GM23338 (cell line): ENCODE data around the gene TM7SF2. TPM values are rescaled to one million over a fixed set of nuclear protein-coding genes. Genes with fewer than 3 reads are reported as not detected.

Experiments used
- ATAC-seq: fragments of 200-7000 bp; cut with Tn5 transposase; 3 replicates; pipeline ENCODE4 v1.9.1; 2020
- DNase-seq: peaks from one replicate; pipeline ENCODE4 v3.0.0-alpha.2; 2015; ENCODE audit warnings: low spot score
- H2AFZ ChIP-seq: fragments of 200-600 bp; sonication (generic); 2 replicates; pipeline ENCODE4 v1.8.0; 2016; ENCODE audit warnings: antibody characterized with exemption, mild to moderate bottlenecking, moderate library complexity
- H3F3A ChIP-seq: fragments of 200-600 bp; sonication (generic); replicated peaks from 2 replicates; pipeline ENCODE4 v1.8.0; 2017; ENCODE audit warnings: antibody characterized with exemption, mixed run types, low read depth
- H3K27ac ChIP-seq: fragments of 200-600 bp; sonication (generic); 2 replicates; pipeline ENCODE4 v1.6.1; 2016; ENCODE audit warnings: low read depth
- H3K27me3 ChIP-seq: fragments of 200-600 bp; sonication (generic); 2 replicates; pipeline ENCODE4 v1.8.0; 2016; ENCODE audit warnings: mild to moderate bottlenecking, mixed run types, moderate library complexity; ENCODE audit not compliant: insufficient read depth
- H3K36me3 ChIP-seq: fragments of 200-600 bp; sonication (generic); 2 replicates; pipeline ENCODE4 v1.8.0; 2016; ENCODE audit warnings: mild to moderate bottlenecking; ENCODE audit not compliant: insufficient read depth
- H3K4me1 ChIP-seq: fragments of 200-600 bp; sonication (generic); 2 replicates; pipeline ENCODE4 v1.8.0; 2016; ENCODE audit warnings: mild to moderate bottlenecking, moderate library complexity; ENCODE audit not compliant: insufficient read depth
- H3K4me2 ChIP-seq: fragments of 200-600 bp; sonication (generic); 2 replicates; pipeline ENCODE4 v1.7.1; 2017; ENCODE audit warnings: mixed run types
- H3K4me3 ChIP-seq: fragments of 200-600 bp; sonication (generic); 2 replicates; pipeline ENCODE4 v1.6.1; 2016; ENCODE audit warnings: mixed run types
- H3K79me2 ChIP-seq: fragments of 200-600 bp; sonication (generic); replicated peaks from 2 replicates; pipeline ENCODE4 v1.8.0; 2017; ENCODE audit warnings: mild to moderate bottlenecking; ENCODE audit not compliant: insufficient read depth
- H3K9me2 ChIP-seq: fragments of 200-600 bp; sonication (generic); 2 replicates; pipeline ENCODE4 v1.8.0; 2017; ENCODE audit not compliant: insufficient read depth
- H4K20me1 ChIP-seq: fragments of 200-600 bp; sonication (generic); replicated peaks from 2 replicates; pipeline ENCODE4 v1.8.0; 2017; ENCODE audit warnings: mild to moderate bottlenecking; ENCODE audit not compliant: insufficient read depth
- H3K27ac Mint-ChIP-seq: 2 replicates; pipeline ENCODE4 v1.8.0; 2020; ENCODE audit warnings: inconsistent platforms, mild to moderate bottlenecking, moderate library complexity, mixed read lengths
- H3K27me3 Mint-ChIP-seq: 3 replicates; pipeline ENCODE4 v1.8.0; 2022; ENCODE audit warnings: low read depth, mild to moderate bottlenecking, moderate library complexity, mixed read lengths, inconsistent platforms; ENCODE audit not compliant: insufficient read depth, poor library complexity
- H3K36me3 Mint-ChIP-seq: 3 replicates; pipeline ENCODE4 v1.8.0; 2021; ENCODE audit warnings: low read depth, mild to moderate bottlenecking, inconsistent platforms, moderate library complexity, mixed read lengths
- H3K4me1 Mint-ChIP-seq: 3 replicates; pipeline ENCODE4 v1.8.0; 2020; ENCODE audit warnings: mild to moderate bottlenecking, inconsistent platforms, mixed read lengths
- H3K4me3 Mint-ChIP-seq: 3 replicates; pipeline ENCODE4 v1.8.0; 2021; ENCODE audit warnings: moderate library complexity, mild to moderate bottlenecking, inconsistent platforms, mixed read lengths
- H3K9me3 Mint-ChIP-seq: 3 replicates; pipeline ENCODE4 v1.8.0; 2020; ENCODE audit warnings: moderate library complexity, mild to moderate bottlenecking, inconsistent platforms, mixed read lengths
- CREB1 ChIP-seq: fragments of 250-450 bp; sonication (Bioruptor Pico); IDR thresholded peaks from 2 replicates; pipeline ENCODE4 v1.5.0; 2020; ENCODE audit warnings: low read depth, mild to moderate bottlenecking, moderate library complexity
- CTCF ChIP-seq, 2 experiments: fragments of 200-600 bp in 1 of 2; sonication (generic) in 1 of 2; conservative IDR thresholded peaks; 2 replicates each; pipeline versions ENCODE4 v1.5.1 to v1.6.1; 2016 to 2017; ENCODE audit warnings: antibody characterized with exemption in 2 of 2, low read depth in 2 of 2, mild to moderate bottlenecking in 2 of 2, moderate library complexity in 1 of 2
- EZH2 ChIP-seq: fragments of 200-600 bp; sonication (generic); IDR thresholded peaks from one replicate; pipeline ENCODE4 v1.8.0; 2017; ENCODE audit warnings: antibody characterized with exemption, mild to moderate bottlenecking, low read depth; ENCODE audit not compliant: unreplicated experiment
- EZH2phosphoT487 ChIP-seq: fragments of 200-600 bp; sonication (generic); IDR thresholded peaks from one replicate; pipeline ENCODE4 v1.8.1; 2018; ENCODE audit warnings: antibody characterized with exemption; ENCODE audit not compliant: unreplicated experiment
- JUNB ChIP-seq: IDR thresholded peaks from one replicate; pipeline ENCODE4 v1.6.1; 2016; ENCODE audit warnings: antibody characterized with exemption; ENCODE audit not compliant: unreplicated experiment
- NANOG ChIP-seq: IDR thresholded peaks from 2 replicates; pipeline ENCODE4 v1.6.1; 2016; ENCODE audit warnings: antibody characterized with exemption, borderline replicate concordance
- ZNF331 ChIP-seq: fragments of 250-450 bp; sonication (Bioruptor Pico); IDR thresholded peaks from 2 replicates; pipeline ENCODE4 v1.5.0; 2020; ENCODE audit warnings: low read depth, mild to moderate bottlenecking, moderate library complexity
- ZNF462 ChIP-seq: fragments of 250-450 bp; sonication (Bioruptor Pico); IDR thresholded peaks from 2 replicates; pipeline ENCODE4 v1.5.0; 2020; ENCODE audit warnings: mild to moderate bottlenecking, moderate library complexity
- polyA plus RNA-seq: library from polyadenylated mRNA; unstranded; fragments of >200 nt; fragmentation: Nextera tagmentation; extraction: Ambion mirVana; gene quantifications from 2 replicates; pipeline ENCODE4 v1.2.1, GENCODE V29; 2016
- total RNA-seq: library from RNA; depleted of rRNA; stranded (reverse); fragments of >200 nt; shearing (Covaris generic); gene quantifications from 2 replicates; pipeline ENCODE4 v1.2.3, GENCODE V29; 2014
- TF ChIP-seq, protein P1 (sequence below): IDR thresholded peaks from 2 replicates; pipeline ENCODE4 v1.6.1; 2016; ENCODE audit warnings: antibody characterized with exemption
- TF ChIP-seq, protein P2 (sequence below): IDR thresholded peaks from one replicate; pipeline ENCODE4 v1.6.1; 2018; ENCODE audit warnings: antibody characterized with exemption; ENCODE audit not compliant: unreplicated experiment

The TM7SF2 gene
- total and polyA plus RNA-seq, 2 experiments from 2014 or later = 43.5 to 82.3 TPM

- TF ChIP-seq ZNF462 (no peak), NANOG (no peak), CTCF (conservative IDR thresholded peaks at IDR 0.05; ENCODE audit: low read depth in 2 of 2) (no peak), CREB1 (CRISPR knock-in tag) (no peak), ZNF331 (CRISPR knock-in tag) (no peak)
Measured at GRCh38 chr11:65102142-65103095, 9.3 kb upstream of the TM7SF2 start (continued).

DNA sequence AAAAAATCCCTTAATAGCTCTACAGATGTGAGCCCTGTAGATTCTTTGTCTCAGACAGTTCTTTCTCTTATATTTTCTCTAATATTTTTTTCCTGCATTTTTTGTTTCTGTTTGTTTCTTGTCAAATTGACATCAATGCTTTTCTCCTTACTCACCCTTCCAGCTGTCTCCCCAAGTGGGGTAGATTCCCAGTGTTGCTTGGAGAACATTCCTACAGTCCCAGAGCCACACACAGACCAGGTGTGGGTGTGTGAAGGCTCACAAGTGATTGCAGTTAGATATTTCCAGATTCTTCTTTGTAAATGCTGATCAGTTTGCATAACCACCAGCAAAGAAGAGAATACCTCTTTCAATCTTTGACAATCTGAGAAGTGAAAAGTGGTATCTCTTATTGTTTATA lies 8.2 kb upstream of the TM7SF2 start:
- Mint-ChIP-seq H3K9me3 (no peaks in the 10 kb centered on the region; the same call in 1 of the 3 replicates), H3K27ac (no peak overlapping the region)
- no peaks in the 10 kb centered on the region for H3K27me3 ChIP-seq
- TF ChIP-seq JUNB (no peak), CREB1 (CRISPR knock-in tag) (no peak), ZNF331 (CRISPR knock-in tag) (no peak), EZH2 (no peak), EZH2phosphoT487 (no peak)
- TF ChIP-seq, protein P1, sequence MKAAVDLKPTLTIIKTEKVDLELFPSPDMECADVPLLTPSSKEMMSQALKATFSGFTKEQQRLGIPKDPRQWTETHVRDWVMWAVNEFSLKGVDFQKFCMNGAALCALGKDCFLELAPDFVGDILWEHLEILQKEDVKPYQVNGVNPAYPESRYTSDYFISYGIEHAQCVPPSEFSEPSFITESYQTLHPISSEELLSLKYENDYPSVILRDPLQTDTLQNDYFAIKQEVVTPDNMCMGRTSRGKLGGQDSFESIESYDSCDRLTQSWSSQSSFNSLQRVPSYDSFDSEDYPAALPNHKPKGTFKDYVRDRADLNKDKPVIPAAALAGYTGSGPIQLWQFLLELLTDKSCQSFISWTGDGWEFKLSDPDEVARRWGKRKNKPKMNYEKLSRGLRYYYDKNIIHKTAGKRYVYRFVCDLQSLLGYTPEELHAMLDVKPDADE = no peak
- TF ChIP-seq, protein P2, sequence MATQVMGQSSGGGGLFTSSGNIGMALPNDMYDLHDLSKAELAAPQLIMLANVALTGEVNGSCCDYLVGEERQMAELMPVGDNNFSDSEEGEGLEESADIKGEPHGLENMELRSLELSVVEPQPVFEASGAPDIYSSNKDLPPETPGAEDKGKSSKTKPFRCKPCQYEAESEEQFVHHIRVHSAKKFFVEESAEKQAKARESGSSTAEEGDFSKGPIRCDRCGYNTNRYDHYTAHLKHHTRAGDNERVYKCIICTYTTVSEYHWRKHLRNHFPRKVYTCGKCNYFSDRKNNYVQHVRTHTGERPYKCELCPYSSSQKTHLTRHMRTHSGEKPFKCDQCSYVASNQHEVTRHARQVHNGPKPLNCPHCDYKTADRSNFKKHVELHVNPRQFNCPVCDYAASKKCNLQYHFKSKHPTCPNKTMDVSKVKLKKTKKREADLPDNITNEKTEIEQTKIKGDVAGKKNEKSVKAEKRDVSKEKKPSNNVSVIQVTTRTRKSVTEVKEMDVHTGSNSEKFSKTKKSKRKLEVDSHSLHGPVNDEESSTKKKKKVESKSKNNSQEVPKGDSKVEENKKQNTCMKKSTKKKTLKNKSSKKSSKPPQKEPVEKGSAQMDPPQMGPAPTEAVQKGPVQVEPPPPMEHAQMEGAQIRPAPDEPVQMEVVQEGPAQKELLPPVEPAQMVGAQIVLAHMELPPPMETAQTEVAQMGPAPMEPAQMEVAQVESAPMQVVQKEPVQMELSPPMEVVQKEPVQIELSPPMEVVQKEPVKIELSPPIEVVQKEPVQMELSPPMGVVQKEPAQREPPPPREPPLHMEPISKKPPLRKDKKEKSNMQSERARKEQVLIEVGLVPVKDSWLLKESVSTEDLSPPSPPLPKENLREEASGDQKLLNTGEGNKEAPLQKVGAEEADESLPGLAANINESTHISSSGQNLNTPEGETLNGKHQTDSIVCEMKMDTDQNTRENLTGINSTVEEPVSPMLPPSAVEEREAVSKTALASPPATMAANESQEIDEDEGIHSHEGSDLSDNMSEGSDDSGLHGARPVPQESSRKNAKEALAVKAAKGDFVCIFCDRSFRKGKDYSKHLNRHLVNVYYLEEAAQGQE = no peak

More for the DNA sequence above, 8.2 kb upstream of the TM7SF2 start:
- no peak overlapping the region for H3K4me3 ChIP-seq
- no peaks in the 10 kb centered on the region for H3F3A ChIP-seq
- H3K4me1 ChIP-seq = no peaks in the 10 kb centered on the region; the same call in 1 of the 2 replicates
- peaks cover 2% of the 10 kb centered on the region; the same call in 1 of the 2 replicates for H4K20me1 ChIP-seq
- H2AFZ ChIP-seq = no peak overlapping the region
- no peak overlapping the region for H3K4me2 ChIP-seq
- Mint-ChIP-seq H3K27me3 (peaks cover 2% of the 10 kb centered on the region), H3K4me3 (no peak overlapping the region), H3K4me1 (no peaks in the 10 kb centered on the region; the same call in 2 of the 3 replicates), H3K36me3 (peaks cover 11% of the 10 kb centered on the region)
- H3K27ac ChIP-seq = no peak overlapping the region
- H3K79me2 ChIP-seq = peaks cover 29% of the 10 kb centered on the region
- 0 out of 2 replicates have a peak, but pooled peaks cover 7% of the 10 kb centered on the region for H3K36me3 ChIP-seq
- no peaks in the 10 kb centered on the region for H3K9me2 ChIP-seq
- no peak for DNase-seq
- ATAC-seq = no peak
